Measurements from ENCODE around the gene MINDY2. TPM values are rescaled to one million over a fixed set of nuclear protein-coding genes. Genes with fewer than 3 reads are reported as not detected.

The MINDY2 gene
- total RNA-seq, 2 experiments from 2014 or later: 7.5 to 7.7 TPM

DNA sequence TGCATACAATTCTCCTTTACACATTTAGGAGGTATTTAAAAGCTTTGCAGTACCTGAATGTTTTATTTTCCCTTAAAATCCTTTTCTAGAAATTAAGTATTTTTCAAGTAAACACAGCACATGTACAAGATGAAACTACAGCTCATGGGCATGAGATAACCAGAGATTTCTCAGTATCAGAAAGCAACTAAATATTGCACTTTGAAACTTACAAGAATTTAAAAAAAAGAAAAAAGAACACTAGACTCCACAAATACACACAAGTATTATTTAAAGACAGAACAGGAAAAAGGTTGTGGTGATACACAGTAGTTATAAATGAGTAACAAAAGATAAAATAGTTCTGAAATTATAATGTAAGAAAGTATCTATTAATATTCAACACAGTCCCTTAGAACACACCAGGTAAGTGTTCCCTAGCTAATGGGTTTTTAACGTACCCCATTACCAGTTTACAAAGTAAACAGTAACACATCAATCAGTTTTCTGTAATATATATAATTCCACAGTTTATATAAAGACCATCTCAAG is 127.1 kb downstream of the MINDY2 start:
- Mint-ChIP-seq H3K4me3 (no peak overlapping the region), H3K4me1 (ENCODE audit: low read depth) (peaks cover 27% of the 10 kb centered on the region), H3K9me3 (no peaks in the 10 kb centered on the region), H3K27me3 (no peaks in the 10 kb centered on the region), H3K36me3 (ENCODE audit: low read depth) (peaks cover 83% of the 10 kb centered on the region), H3K27ac (peak overlapping the region; percentile 48)
- Histone ChIP-seq H3K27me3 (ENCODE audit: control insufficient read depth in 1 of 2, insufficient read depth in 2 of 2, low read length in 2 of 2) (no peaks in the 10 kb centered on the region), H3K36me3 (ENCODE audit: insufficient read depth, low read length) (peaks cover 72% of the 10 kb centered on the region), H3K27ac (ENCODE audit: low read depth in 1 of 2, low read length in 2 of 2) (no peak overlapping the region), H3K4me1 (ENCODE audit: insufficient read depth, low read length) (no peaks in the 10 kb centered on the region), H3K9me3 (ENCODE audit: control insufficient read depth in 1 of 2, insufficient read depth in 1 of 2, low read length in 2 of 2) (no peaks in the 10 kb centered on the region), H3K4me3 (ENCODE audit: low read length) (no peak overlapping the region)
- CTCF ChIA-PET: interaction anchor here (0.6 kb wide), 1 partner anchor 16 kb away, joined by 4 read pairs; no protein-coding TSS in a partner anchor
- ATAC-seq (ENCODE audit: poor library complexity): no peak
- no peak for DNase-seq
- intact Hi-C loops (cut with DNase I, micrococcal nuclease): no loop called here
- TF ChIP-seq, protein P1, sequence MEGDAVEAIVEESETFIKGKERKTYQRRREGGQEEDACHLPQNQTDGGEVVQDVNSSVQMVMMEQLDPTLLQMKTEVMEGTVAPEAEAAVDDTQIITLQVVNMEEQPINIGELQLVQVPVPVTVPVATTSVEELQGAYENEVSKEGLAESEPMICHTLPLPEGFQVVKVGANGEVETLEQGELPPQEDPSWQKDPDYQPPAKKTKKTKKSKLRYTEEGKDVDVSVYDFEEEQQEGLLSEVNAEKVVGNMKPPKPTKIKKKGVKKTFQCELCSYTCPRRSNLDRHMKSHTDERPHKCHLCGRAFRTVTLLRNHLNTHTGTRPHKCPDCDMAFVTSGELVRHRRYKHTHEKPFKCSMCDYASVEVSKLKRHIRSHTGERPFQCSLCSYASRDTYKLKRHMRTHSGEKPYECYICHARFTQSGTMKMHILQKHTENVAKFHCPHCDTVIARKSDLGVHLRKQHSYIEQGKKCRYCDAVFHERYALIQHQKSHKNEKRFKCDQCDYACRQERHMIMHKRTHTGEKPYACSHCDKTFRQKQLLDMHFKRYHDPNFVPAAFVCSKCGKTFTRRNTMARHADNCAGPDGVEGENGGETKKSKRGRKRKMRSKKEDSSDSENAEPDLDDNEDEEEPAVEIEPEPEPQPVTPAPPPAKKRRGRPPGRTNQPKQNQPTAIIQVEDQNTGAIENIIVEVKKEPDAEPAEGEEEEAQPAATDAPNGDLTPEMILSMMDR (IDR thresholded peaks at IDR 0.05): no peak
- POLR2A ChIA-PET: interaction anchor here (1.3 kb wide), 1 partner anchor 22 kb away, joined by 3 read pairs; no protein-coding TSS in a partner anchor

DNA sequence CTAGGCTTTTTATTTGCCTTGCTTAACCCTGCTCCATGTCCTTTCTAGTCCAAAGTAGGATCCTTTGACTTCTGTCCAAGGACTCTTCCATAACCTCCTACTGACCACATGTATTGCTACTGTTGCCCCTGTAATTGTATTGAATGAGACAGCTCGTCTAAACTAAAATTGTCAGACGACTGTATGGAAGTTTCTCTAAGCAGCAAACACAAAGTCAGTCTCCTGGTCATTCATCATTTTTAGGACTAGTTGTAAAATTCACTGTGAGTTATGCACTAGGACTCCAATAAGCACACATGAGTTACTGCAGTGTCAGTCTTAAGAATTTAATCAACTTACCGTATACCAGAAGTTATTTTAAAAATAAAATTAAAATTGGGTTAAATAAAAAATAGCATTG is 129.5 kb downstream of the MINDY2 start:
- H3K27ac Mint-ChIP-seq: no peak overlapping the region
- POLR2A ChIA-PET: interaction anchor here (1.1 kb wide), 1 partner anchor 735 kb away, joined by 6 read pairs; no protein-coding TSS in a partner anchor
- peaks cover 50% of the 10 kb centered on the region for H3K36me3 ChIP-seq (ENCODE audit: insufficient read depth, low read length)

DNA sequence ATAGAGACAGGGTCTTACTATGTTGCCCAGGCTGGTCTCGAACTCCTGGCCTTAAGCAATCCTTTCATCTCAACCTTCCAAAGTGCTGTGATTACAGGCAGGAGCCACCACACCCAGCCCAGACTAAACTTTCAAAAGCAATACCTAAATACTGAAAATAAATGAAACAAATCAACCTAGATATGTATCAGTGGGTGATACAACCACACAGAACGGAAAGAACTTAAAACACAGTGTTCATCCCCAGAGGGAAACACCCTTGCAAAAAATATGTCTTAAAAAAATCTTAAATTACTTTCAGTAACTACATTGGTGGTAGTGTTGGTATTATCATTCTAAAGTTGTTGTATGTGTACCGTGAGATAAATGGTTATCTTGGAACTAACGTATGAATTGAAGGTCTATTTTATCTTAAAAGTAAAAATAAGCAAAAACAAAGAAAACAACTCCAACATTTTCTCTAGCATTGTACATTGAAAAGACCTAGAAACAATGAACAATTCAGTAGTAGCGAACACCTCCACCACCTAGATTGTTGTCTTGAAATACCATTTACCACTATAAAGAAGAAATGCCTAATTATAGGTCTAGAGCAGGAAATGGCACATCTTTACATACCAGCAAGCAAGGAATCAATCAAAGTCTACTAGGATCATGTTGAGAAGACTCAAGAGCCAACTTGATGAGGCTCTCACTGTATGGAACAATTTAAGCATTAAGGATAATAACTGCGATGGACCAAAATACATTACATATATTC is 137.6 kb downstream of the MINDY2 start:
- intact Hi-C loops (cut with DNase I, micrococcal nuclease): no loop called here
- H3K4me3 ChIP-seq (ENCODE audit: low read length): no peak overlapping the region
- H3K27ac ChIP-seq (ENCODE audit: low read depth in 1 of 2, low read length in 2 of 2): no peak overlapping the region
- Mint-ChIP-seq H3K27ac (peak overlapping the region; percentile 34), H3K27me3 (no peaks in the 10 kb centered on the region), H3K9me3 (no peaks in the 10 kb centered on the region), H3K36me3 (ENCODE audit: low read depth) (peaks cover 90% of the 10 kb centered on the region), H3K4me1 (ENCODE audit: low read depth) (peaks cover 47% of the 10 kb centered on the region), H3K4me3 (peak overlapping the region; percentile 36)
- H3K4me1 ChIP-seq (ENCODE audit: insufficient read depth, low read length): peaks cover 7% of the 10 kb centered on the region
- peak; percentile 49 for ATAC-seq (ENCODE audit: poor library complexity)
- peak in 1 of 14 experiments; percentile 30 for DNase-seq
- H3K36me3 ChIP-seq (ENCODE audit: insufficient read depth, low read length): peaks cover 38% of the 10 kb centered on the region
- no peaks in the 10 kb centered on the region for H3K27me3 ChIP-seq (ENCODE audit: control insufficient read depth in 1 of 2, insufficient read depth in 2 of 2, low read length in 2 of 2)
- POLR2A ChIA-PET: no interaction called here
- CTCF ChIA-PET: no interaction called here
- H3K9me3 ChIP-seq (ENCODE audit: control insufficient read depth in 1 of 2, insufficient read depth in 1 of 2, low read length in 2 of 2): no peaks in the 10 kb centered on the region
- TF ChIP-seq, protein P1 (IDR thresholded peaks at IDR 0.05): no peak

More for the DNA sequence above, 129.5 kb downstream of the MINDY2 start:
- peaks cover 71% of the 10 kb centered on the region for H3K36me3 Mint-ChIP-seq (ENCODE audit: low read depth)
- intact Hi-C loops (cut with DNase I, micrococcal nuclease): no loop called here
- H3K9me3 Mint-ChIP-seq: no peaks in the 10 kb centered on the region
- ATAC-seq (ENCODE audit: poor library complexity): no peak
- no peak overlapping the region for H3K4me3 Mint-ChIP-seq
- H3K27me3 Mint-ChIP-seq: no peaks in the 10 kb centered on the region
- no peak overlapping the region for H3K27ac ChIP-seq (ENCODE audit: low read depth in 1 of 2, low read length in 2 of 2)
- no peak for DNase-seq
- H3K27me3 ChIP-seq (ENCODE audit: control insufficient read depth in 1 of 2, insufficient read depth in 2 of 2, low read length in 2 of 2): no peaks in the 10 kb centered on the region
- H3K4me3 ChIP-seq (ENCODE audit: low read length): no peak overlapping the region
- no peaks in the 10 kb centered on the region for H3K9me3 ChIP-seq (ENCODE audit: control insufficient read depth in 1 of 2, insufficient read depth in 1 of 2, low read length in 2 of 2)
- no peaks in the 10 kb centered on the region for H3K4me1 ChIP-seq (ENCODE audit: insufficient read depth, low read length)
- H3K4me1 Mint-ChIP-seq (ENCODE audit: low read depth): peaks cover 20% of the 10 kb centered on the region
- TF ChIP-seq, protein P1 (IDR thresholded peaks at IDR 0.05): no peak
- CTCF ChIA-PET: no interaction called here

All from CD4-positive, alpha-beta T cell (primary cell).